NCI-H526 treated with DMSO at 0.1 percent for 48 hours (cell line): ENCODE measurements around the gene CENPE.

Experiments used
- DNase-seq: peaks from one replicate; lab custom pipeline; 2025; lab: John Stamatoyannopoulos, UW

Gene CENPE

GRCh38 chr4:103075435-103075893, 122.7 kb downstream of the CENPE start:
- no peak for DNase-seq

DNA sequence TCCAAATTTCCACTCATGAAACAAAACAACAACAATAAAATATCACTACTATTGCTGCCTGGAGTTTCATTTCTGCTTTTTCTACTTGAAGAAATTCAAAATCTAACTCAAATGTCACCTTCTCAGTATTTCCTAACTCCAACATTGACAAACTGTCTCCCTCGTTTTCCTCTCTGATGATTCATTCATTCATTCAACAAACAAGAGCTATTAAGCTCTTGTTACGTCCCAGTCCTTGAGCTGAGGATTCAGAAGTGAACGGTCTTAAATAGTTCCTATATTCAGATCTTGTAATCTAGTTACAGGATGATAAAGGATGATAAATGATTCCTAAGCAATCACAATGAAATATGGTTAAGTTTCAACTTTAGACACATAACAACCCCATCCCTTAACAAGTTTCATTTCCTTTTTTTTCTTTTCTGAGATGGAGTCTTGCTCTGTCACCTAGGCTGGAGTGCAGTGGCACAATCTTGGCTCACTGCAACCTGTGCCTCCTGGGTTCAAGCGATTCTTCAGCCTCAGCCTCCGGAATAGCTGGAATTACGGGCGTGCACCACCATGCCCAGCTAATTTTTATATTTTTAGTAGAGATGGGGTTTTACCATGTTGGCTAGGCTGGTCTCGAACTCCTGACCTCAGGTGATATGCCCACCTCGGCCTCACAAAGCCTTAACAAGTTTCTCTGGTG, 123.3 kb downstream of the CENPE start:
- no peak for DNase-seq

DNA sequence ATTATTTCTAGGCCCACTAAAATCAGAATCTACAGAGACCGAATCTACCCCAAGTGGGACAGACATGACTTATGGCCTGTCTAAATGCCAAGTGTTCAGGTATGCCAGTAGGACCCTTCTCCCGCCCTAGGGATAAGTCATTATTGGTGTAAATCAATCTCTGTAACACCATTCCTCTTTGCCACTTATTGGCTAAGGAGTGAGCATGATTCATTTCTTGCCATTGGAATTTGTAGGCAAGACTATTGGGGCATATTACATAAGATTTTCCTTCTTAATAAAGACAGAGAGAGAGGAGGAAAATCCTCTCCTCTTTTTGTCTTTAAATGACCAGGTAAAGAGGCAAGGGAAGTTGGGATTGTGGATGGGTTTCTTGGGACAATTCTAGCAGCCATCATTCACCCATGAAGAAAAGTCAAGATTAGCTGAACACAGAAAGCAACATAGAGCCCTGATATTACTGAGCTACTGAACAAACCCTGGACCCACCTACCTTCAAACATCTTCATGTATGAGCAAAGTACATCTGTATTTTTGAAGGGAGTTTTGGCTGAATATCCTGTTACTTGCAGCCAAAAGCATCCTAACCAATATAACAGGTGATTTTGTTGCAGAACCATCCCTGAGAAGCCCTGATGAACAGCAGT, 124.2 kb downstream of the CENPE start:
- DNase-seq: no peak

GRCh38 chr4:103067841-103068547, 130.1 kb downstream of the CENPE start:
- no peak for DNase-seq

GRCh38 chr4:103060453-103061148, 137.5 kb downstream of the CENPE start:
- DNase-seq: no peak
